Measurements from ENCODE around the gene TPCN2.

- TF ChIP-seq CTCF (IDR thresholded peaks at IDR 0.05; ENCODE audit: insufficient read depth, low read length, poor library complexity, severe bottlenecking) (no peak), EZH2phosphoT487 (conservative IDR thresholded peaks at IDR 0.05; ENCODE audit: low read length) (no peak)
Measured at GRCh38 chr11:68999093-68999747, 49.5 kb upstream of the TPCN2 start.

Measured in SU-DHL-6 (cell line).